GM21447 (cell line): ENCODE data around the gene USP53.
"Not testable (repeated sequence)": the region's sequence is repeated elsewhere in the genome, so short reads cannot be mapped to it uniquely, and the experiment has no call there.

Experiments
- ATAC-seq: cut with Tn5 transposase; IDR thresholded peaks from one replicate; pipeline ENCODE4 v1.9.1; 2021; ENCODE audit not compliant: unreplicated experiment

The USP53 gene

DNA sequence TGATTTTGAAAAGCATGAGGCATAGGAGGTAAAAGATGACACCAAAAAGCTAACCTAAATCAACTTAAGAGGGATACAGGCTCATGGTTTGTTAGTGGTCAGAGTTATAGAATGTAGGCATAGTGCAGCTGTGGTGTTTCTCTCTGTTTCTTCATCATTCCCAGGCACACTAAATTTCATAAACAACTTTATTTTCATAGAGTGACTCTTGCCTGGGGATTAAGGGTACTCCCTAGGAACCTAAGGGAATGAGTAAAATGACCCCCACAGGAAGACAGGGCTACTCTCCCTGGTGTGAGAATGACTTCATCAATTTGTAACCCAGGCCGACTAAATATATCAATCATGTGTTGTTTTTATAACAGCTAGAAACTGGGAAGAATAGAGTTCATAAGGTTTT, 98.3 kb downstream of the USP53 start:
- ATAC-seq: no peak

DNA sequence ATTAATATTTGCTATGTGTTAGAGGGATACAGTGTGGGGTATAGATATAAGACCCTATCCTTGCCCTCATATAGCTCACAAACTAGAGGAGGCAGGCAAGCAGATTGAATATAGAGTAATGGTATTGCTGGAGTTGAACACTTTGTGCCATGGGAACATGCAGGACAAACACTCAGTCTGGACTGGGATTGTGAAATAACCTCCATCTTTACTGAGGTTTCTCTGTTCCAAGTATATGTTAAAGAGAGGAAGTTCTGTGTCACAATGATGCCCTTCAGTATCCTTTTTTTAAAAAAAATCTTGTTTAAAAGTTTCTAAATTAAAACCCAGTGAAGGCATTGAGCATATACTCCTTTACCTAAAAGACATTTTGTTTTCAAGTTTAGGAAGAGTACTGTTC, 100.7 kb downstream of the USP53 start:
- no peak for ATAC-seq

DNA sequence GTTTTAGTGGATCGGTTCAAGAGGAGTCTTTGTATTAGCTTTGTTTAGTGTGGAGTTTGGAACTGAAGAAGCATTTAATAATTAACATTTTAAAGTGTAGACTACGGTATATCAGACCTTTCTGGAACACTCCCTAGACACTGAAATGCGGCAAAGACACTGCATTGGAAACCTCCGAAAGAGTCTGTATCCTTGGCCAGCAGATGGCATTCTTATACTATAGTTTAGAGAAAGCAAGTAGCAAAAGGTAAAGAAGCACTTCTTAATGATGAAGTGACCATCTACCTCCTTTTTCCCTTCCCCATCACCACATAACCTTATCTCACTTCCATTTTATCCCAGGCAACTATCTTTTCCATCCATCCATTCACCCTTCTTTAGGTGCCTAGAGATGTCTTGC, 101.8 kb downstream of the USP53 start:
- ATAC-seq: no peak

DNA sequence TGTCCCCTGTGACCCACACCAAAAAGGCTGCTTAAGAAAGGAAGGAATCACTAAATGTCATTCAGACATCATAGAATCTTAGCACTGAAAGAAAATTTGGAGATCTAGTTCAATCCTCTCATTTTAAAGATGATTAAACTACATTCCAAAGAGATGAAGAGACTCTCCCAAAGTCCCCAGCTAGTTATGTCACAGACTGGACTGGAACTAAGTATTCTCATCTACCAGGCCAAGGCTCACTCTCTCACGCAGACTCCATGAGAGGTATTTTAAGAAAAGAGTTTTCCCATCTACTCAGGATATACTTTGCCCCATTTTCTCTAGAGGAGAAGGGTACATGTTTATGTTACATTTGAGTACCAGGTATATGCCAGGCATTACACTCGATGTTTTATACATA, 102.5 kb downstream of the USP53 start:
- no peak for ATAC-seq

DNA sequence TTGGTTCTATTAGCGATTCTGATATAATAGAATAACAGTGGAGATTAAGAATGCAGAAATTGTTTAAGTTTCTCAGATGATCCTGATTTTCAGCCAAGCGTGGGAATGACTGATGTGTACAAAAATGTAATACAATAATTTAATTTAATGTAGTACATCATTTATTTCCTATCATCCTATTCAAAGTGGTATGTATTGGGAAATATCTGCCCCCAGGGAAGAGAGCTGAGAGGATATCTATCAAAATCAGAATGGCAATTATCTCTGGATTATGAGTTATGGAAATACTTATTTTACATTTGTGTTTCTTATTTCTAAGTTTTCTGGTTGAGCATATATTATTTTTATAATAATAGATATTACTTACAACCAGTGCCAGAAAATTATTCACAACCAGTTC, 105.5 kb downstream of the USP53 start:
- no peak for ATAC-seq

DNA sequence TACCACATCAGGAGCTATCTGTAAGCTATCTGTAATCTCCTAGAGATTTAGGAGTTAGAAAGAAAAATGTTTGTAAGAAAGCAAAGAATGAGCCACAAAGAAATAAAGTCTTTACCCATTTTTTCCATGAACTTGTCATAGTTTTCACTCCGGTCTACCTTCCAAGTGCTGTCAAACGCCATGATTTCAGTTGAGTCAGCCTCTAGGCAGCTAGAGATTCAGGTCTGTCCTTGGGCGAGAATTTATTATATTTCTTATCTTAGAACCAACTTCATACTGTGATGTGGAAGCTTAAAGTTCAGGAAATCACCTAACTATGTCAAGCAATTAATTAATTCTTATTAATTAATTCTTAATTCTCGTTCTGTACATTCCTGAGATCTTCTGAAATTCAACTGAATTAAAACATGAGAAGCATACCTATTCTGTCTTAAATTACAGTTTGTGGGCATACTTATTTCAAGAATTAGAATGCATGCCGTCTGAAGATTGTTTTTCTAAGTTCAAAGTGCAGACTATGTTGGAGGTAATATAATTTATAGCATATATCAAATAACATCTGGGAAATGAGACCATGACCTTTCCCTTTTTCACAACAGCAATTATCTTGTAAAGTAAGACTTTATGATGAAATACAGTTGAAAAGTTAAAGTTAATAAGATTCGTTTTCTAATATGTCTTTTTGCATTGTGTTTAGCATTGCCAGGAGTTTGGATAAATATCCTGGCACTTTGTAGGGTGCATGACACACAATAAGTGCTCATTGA, 109.6 kb downstream of the USP53 start, which contains the start of gene FABP2:
Gene FABP2, minus strand, starts transcription at position 218 of the 767 bp plus-strand sequence. Its CDS starts 36 bp downstream, at position 182.
- ATAC-seq: no peak

DNA sequence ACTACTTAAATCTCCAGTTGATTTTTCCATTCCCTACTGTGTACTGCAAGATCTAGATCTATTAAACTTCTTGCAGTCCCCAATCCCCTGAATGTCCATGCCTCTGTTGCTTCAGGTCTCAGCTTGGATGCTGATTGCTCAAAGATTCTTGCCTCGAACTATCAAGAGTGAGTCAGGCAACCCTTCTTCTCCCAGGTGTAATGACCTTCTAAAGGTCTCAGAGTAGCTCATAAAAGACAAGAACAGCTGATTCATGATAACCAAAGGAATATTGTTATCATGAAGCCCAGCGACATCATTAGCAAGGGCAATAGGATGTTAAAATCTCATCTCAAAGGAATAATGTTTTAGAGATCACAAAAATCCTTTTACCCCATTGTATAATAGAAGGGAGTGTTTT, 116.2 kb downstream of the USP53 start:
- no peak for ATAC-seq

DNA sequence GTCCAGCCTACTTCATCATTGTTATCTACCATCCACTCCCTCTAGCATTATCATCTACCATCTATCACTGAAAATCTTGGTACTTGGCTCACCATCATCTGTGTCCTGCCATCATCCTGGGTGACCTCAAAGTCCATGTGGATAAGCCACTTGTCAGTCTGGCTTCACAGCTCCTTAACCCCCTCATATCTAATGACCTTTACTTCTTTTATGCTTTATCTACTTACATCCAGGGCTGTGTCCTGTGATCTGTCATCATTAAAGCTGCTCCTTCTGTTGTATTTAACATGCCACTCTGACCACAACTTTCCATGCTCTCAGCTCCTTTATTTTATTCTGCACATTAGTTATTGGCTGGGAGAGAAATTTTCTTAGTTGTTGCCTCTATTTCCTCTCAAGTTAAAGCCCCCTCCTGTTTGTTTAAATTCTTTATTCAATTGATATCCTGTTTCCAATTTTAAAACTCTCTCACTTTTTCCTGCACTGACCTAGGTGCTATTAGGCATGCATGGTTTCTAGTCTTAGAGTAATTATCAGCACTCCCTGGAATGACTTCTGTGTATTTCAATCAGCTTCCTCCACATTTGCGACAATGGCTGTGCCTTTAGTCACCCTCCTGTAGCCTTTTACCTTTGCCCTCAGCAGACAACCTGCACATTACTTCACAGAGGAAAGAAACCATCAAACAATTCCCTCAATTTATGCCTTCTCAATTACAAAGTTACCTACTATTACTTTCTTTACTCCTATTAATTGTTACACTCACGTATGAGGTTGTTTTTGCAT, 117.5 kb downstream of the USP53 start:
- ATAC-seq: no peak

DNA sequence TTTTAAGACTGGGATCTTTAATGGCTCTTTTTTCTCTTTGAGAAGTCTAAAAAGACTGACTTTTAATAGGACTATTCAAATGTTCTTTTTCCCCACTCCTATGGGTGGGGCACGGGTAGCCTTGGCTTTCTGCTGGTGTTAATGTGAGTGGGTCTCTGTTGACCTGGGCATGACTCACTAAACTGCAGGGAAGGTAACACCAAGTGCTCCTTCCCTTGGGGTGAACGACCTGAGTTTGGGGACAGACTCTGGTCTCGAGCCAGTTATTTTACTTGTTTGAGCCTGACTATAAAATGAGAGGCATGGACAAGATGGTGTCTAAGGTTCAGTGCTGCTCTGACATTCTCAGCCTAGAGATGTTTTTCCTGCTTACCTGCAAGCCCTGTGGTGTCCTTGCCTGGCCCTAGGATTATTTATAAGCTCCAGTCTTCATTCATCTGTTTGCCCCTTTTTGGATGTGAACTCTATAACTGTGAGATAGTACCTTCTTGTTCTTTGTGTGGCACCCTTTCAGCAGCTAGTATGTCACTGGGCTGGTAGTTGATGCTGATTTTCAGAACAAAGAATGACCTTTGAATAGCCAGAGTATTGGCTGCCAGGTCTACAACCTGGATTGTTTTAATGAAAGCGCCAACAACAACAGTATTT, 123.9 kb downstream of the USP53 start:
- not testable (repeated sequence) for ATAC-seq

DNA sequence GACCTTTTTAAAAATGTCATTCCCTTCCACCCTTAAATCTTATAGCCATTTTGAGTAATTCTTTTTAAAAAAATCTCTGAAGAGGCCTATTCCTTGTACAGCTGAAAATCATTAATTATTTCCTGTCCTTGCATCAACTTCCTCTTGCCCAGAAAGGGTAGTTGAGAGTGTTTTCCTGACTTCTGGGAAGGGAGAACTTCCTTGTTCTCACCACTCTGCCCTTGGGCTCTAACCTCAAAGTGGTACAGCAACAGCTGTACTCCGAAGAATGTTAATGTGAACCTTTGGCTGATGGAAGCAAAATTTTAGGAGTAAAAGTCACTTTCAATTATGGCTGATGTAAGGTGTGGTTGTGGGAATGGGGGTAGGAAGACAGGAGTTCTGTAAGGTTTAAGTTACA, 124.5 kb downstream of the USP53 start:
- no peak for ATAC-seq

DNA sequence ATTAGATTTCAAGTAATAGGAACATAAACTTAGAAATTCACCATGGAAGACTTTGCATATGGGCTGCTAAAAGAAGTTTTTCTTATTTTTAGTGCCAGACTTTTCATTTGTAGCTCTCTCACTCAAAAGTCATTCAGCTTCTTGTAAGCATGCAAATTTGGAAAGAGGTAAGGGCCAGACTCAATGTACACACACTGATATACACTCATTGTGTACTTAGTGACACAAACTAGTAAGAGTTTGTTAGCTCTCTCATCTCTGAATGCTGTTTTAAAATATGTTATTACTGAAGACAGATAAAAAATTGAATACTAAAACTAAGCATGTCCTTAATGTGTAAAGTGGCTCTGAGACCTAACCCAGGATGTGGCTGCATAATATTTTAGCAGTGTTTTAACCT, 127.4 kb downstream of the USP53 start:
- not testable (repeated sequence) for ATAC-seq

DNA sequence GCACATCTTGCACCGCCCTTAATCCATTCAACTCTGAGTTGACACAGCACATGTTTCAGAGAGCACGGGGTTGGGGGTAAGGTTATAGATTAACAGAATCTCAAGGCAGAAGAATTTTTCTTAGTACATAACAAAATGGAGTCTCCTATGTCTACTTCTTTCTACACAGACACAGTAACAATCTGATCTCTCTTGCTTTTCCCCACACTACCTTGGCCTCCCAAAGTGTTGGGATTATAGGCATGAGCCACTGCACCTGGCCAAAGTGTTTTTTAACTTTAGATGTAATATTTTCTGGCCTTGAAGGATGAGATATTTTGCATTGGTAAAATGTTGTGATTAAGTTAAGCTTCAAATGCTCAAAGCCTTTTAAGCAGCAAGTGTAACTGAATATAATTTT, 130.8 kb downstream of the USP53 start:
- not testable (repeated sequence) for ATAC-seq
